Measurements from ENCODE around the gene GAS7.

DNA sequence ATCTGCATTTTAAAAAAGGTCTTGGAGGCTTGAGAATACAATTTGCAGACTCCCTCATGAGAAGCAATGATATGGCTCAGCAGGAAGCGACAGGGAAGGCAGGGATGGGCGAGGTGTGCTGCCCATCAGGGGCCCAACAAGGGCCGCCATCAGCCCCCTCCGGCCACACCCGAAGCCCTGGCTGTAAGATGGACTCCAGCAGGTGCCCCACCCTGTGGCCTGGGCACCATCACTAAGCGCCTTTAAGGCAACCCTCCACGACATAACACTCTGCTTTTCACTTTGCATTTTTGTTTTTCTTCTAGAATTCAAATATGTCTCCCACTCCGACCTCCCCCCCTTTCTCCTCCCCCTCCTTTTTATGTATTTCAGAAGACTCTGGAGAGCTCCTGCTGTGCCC is 241.2 kb downstream of the GAS7 start:
- TF ChIP-seq, protein P1, sequence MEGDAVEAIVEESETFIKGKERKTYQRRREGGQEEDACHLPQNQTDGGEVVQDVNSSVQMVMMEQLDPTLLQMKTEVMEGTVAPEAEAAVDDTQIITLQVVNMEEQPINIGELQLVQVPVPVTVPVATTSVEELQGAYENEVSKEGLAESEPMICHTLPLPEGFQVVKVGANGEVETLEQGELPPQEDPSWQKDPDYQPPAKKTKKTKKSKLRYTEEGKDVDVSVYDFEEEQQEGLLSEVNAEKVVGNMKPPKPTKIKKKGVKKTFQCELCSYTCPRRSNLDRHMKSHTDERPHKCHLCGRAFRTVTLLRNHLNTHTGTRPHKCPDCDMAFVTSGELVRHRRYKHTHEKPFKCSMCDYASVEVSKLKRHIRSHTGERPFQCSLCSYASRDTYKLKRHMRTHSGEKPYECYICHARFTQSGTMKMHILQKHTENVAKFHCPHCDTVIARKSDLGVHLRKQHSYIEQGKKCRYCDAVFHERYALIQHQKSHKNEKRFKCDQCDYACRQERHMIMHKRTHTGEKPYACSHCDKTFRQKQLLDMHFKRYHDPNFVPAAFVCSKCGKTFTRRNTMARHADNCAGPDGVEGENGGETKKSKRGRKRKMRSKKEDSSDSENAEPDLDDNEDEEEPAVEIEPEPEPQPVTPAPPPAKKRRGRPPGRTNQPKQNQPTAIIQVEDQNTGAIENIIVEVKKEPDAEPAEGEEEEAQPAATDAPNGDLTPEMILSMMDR (IDR thresholded peaks at IDR 0.05): no peak
- no peak for TF ChIP-seq POLR2A (IDR thresholded peaks at IDR 0.05)
- TF ChIP-seq EP300 (IDR thresholded peaks at IDR 0.05): no peak

Data from tibial nerve (tissue), 4 donors.